HG03196 (cell line): ENCODE data around the gene KRT16.
"Not testable (repeated sequence)": the region's sequence is repeated elsewhere in the genome, so short reads cannot be mapped to it uniquely, and the experiment has no call there.

Source experiments
- ATAC-seq: cut with Tn5 transposase; IDR thresholded peaks from one replicate; pipeline ENCODE4 v1.9.1; 2021; ENCODE audit not compliant: unreplicated experiment

Gene KRT16

GRCh38 chr17:41612376-41613160, at the start of gene KRT16:
TSS of gene KRT16 (minus strand) at chr17:41612767. CDS start at chr17:41612688, 79 bp downstream.
- not testable (repeated sequence) for ATAC-seq

DNA sequence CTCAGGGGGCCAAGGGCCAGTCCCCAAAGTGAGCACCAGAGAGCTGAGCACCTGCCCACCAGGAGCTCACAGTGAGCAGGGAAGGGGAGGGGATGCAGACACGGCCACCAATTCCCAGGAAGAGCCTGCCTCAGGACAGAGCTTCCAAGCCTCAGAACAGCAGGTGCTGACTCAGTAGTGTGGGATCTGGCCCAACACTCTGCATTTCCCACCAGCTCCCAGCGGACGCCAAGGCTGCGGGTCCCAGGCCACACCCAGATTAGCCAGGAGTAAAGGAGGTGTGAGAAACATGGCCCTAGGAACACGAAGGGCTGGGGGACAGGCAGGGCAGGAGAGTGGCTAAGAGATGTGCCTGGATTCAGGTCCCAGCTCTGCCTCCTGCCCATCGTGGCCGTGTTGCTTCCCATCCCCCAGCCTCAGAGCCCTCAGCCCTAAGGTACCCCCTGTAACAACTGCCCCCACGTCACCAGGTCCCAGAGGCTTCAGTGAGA, 47.7 kb upstream of the KRT16 start:
- no peak for ATAC-seq

- no peak for ATAC-seq
Measured at GRCh38 chr17:41659427-41660212, 47.1 kb upstream of the KRT16 start.

GRCh38 chr17:41658846-41659245, 46.3 kb upstream of the KRT16 start:
- ATAC-seq, result no peak

DNA sequence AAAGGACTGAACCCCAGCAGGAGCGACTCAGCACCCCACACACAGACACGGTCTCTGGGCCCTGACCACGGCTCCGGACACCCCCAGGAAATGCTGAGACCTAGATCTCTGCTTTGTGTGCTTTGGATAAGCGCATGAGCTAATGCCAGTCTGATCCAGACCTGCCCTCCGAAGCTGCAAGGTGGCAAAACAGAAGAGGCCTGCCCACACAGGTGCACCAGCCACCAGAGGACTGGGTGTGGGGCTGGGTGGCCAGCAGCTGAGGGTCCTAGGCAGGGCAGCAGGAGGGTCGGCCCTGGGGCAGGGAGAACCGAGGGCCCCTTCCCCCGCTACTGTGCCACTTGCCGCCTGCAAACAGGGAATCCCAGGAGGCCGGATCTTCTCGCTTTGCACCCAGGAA, 45.4 kb upstream of the KRT16 start:
- ATAC-seq, result no peak

- no peak for ATAC-seq
Measured at GRCh38 chr17:41657176-41657754, 44.7 kb upstream of the KRT16 start.

DNA sequence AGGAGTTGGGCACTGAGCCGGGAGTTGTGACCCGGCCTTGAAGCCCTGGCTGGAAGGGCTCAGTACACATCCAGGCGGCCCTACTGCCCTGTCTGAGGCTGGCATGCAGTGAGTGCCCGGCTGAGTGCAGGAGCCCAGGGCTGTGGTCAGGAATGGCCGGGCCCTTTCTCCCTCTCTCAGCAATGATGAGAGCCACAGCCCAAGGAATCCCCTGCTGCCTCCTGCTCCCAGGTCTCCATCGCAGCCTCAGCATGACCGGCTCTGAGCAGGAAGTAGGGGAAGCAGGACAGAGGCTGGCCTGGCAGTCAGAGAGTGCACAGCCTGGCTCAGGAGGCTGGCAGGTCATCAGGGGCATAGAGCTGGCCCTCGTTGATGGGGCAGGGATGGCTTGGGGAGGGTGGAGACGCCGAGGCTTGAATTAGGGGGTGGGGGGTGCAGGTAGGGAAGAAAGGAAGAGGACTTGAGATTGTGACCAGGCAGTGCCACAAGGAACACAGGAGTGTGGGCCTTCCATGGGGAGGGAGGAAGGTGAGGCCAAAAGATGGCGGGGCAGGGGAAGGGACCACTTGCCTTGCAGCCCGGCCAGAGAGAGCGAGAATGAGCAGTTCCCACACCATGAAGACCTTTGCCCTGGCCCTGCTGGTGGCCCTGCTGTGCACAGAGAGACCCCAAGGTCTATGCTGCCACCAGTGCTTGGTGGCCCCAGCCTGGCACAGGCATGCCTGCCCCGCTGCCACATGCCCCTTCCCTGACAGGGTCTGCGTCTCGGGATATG, 43.9 kb upstream of the KRT16 start:
- no peak for ATAC-seq

GRCh38 chr17:41655611-41656111, 43.1 kb upstream of the KRT16 start:
- ATAC-seq, result no peak

DNA sequence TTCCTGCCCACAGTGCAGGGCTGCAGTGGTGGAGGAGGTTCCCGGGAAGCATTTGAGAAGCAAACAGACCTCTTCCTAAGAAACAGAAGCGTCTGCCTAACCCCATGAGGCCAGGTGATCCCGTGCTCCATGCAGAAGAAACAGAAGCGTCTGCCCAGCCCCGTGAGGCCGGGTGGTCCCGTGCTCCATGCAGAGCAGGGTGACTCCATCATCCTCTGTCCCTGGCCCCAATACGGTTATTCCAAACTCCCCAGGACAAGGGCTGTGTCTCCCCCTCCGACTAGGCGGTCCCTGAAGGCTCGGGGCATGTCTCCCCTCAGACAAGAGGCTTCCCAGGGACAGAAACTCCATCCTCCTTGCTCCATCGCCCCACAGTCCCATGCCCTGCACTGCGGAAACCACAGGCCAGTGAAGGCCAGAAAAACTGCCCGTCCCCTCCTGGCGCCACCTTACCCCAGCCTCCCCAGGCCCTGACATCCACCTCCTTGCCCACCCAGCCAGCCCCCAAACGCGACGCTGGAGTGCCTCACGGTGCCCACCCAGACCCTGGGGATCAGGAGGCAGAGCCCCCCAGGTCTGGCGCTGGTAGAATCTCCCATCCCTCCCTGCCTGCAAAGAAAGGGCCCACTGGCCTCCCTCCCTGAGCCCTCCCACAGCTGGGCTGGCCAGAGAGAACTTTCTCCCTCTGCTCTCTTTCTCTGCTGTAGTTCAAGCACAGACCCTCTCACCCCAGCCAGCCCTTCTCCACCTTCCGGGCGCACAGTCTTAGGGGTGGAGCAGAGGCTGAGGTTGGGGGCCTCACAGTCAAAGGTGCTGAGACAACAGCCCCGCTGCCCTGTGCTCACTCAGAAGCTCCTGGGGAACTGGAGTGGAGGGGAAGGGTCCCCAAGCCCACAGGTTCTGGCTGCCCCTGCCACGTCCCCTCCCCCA, 42.4 kb upstream of the KRT16 start:
- ATAC-seq, result no peak

GRCh38 chr17:41653892-41654677, 41.5 kb upstream of the KRT16 start:
- ATAC-seq, result no peak

DNA sequence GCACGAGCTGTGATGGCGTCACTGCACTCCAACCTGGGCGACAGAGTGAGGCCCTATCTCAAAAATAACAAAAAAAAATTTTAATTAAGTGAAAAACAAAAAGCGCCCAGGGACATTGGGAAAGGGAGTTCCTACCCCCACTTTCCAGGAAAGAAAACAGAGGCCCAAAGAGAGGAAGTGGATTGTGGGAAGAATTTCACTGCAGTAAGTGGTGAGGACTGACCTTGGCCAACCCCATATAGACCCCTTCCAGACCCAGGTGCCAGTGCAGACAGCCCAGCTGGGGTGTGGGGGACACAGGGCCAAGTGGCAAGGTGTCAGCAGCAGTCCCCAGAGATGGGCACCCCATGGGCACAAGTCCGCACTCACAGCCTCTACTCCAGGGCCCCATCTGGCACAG, 40.9 kb upstream of the KRT16 start:
- ATAC-seq, result no peak

GRCh38 chr17:41652461-41652970, 39.9 kb upstream of the KRT16 start:
- no peak for ATAC-seq

DNA sequence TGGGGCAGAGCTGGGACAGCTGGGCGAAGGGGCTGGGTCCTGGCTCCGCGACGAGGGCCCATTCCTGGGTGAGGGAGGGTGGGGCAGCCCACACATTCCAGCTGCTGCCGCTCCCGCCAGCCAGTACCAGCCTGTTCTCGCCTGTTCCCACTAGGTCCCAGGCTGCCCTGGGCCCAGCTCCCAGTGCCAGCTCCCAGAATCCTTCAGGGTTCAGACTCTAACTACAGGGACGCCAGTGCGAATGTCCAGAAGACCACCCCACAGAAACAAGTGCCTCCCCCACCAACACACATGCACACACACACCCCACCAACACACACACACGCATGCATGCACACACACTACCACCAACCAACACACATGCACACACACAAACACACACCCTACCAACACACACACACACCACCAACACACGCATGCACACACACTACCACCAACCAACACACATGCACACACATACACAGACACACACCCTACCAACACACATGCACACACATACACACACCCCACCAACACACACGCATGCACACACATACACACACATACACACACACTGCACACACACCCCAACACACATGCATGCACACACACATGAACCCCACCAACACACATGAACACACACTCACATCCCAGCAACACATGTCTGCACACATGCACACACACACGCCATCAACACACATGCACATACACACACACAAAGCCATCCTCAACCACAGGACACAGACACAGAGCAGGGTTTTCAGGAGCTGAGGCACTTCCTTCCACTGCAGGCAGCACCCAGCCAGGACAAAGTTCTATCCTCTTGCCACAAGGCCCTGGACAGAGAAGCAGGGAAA, 39.3 kb upstream of the KRT16 start:
- ATAC-seq, result no peak

DNA sequence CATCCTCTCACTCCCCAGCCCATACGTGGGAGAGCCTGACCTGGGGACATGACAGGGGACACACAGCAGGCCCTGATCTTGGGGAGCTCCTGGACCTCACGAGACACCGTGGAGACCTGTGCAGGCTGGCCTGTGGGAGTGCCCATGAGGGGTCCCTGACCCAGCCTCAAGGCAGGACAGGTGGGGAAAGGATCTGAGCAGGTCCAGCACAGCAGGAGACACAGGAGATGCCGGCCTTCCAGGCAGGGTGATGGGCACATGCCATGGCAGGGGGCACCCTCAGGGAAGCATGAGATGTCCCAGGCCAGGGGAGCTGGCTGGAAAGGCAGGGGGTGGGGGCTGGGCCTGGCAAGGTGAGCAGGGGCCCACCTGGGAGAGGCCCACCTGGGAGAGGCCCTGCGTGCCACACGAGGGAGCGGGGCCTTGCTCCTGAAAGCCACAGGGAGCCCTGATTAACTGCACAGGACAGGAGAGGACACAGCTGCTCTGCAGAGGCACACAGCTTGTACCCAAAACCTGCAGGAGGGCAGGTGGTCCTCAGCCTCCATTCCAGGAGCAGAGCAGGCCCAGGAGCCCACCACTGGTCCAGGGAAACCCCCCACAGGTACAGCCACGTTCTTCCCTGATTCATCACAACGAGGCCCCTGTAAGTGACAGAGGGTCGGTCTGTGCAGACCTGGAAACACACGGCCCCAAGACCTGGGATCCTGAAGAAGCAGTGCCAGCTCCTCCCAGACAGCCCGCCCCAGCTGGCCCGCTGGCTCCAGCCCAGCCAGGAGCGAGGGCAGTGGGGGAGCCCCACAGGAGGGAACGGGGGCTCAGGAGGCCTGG, 38.4 kb upstream of the KRT16 start:
- no peak for ATAC-seq

DNA sequence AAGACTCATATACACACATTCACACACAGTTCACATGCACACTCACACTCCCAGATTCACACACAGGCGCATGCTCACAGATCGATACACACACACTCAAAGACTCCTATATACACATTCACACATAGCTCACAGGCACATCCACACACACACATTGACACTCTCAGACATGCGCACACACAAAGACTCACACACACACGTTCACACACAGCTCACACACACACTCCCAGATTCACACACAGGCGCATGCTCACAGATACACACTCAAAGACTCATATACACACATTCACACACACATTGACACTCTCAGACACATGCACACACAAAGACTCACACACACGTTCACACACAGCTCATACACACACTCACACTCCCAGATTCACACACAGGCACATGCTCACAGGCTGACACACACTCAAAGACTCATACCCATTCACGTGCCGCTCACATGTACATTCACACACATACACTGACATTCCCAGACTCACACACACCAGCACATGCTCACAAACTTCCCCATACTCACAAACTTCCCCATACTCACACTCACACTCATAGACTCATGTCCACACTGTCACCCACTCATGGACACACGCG, 37.5 kb upstream of the KRT16 start:
- no peak for ATAC-seq

GRCh38 chr17:41648411-41649195, 36.0 kb upstream of the KRT16 start:
- no peak for ATAC-seq
